Endodermal cell (in vitro differentiated cells): ENCODE measurements around the gene DLD. TPM values are rescaled to one million over a fixed set of nuclear protein-coding genes. Genes with fewer than 3 reads are reported as not detected.
"Not testable (repeated sequence)": the region's sequence is repeated elsewhere in the genome, so short reads cannot be mapped to it uniquely, and the experiment has no call there.

Experiments used
- DNase-seq: peaks from one replicate; pipeline ENCODE4 v3.0.0-alpha.2; 2017
- H3K27ac ChIP-seq: 2 replicates; pipeline ENCODE4 v1.5.1; 2013; ENCODE audit warnings: mild to moderate bottlenecking, low read depth, low read length, moderate library complexity
- H3K27me3 ChIP-seq: 2 replicates; pipeline ENCODE4 v1.6.1; 2013; ENCODE audit warnings: mild to moderate bottlenecking, low read length, moderate library complexity; ENCODE audit not compliant: insufficient read depth, control insufficient read depth, poor library complexity, severe bottlenecking
- H3K36me3 ChIP-seq: 2 replicates; pipeline ENCODE4 v1.7.0; 2013; ENCODE audit warnings: mild to moderate bottlenecking, low read length, moderate library complexity; ENCODE audit not compliant: control insufficient read depth, insufficient read depth
- H3K4me1 ChIP-seq: one replicate; pipeline ENCODE4 v1.7.0; 2013; ENCODE audit warnings: low read length; ENCODE audit not compliant: control insufficient read depth, insufficient read depth
- H3K4me3 ChIP-seq: 2 replicates; pipeline ENCODE4 v1.5.1; 2013; ENCODE audit warnings: mild to moderate bottlenecking, low read length, moderate library complexity
- H3K9ac ChIP-seq: 2 replicates; pipeline ENCODE4 v1.6.1; 2013; ENCODE audit warnings: mild to moderate bottlenecking, low read length, moderate library complexity; ENCODE audit not compliant: poor library complexity, severe bottlenecking; ENCODE audit errors: extremely low read depth
- H3K9me3 ChIP-seq: 2 replicates; pipeline ENCODE4 v1.6.1; 2013; ENCODE audit warnings: mild to moderate bottlenecking, low read length, moderate library complexity; ENCODE audit not compliant: control insufficient read depth
- H3K27ac Mint-ChIP-seq: 2 replicates; pipeline ENCODE4 v1.8.0; 2020; ENCODE audit warnings: mixed read lengths
- H3K27me3 Mint-ChIP-seq: 2 replicates; pipeline ENCODE4 v1.8.0; 2021; ENCODE audit warnings: mild to moderate bottlenecking, mixed read lengths; ENCODE audit not compliant: insufficient read depth
- H3K36me3 Mint-ChIP-seq: 2 replicates; pipeline ENCODE4 v1.8.0; 2020; ENCODE audit warnings: low read depth, mixed read lengths
- H3K4me1 Mint-ChIP-seq: 2 replicates; pipeline ENCODE4 v1.8.0; 2020; ENCODE audit warnings: mixed read lengths
- H3K4me3 Mint-ChIP-seq: 2 replicates; pipeline ENCODE4 v1.8.0; 2020; ENCODE audit warnings: mild to moderate bottlenecking, moderate library complexity, mixed read lengths
- H3K9me3 Mint-ChIP-seq: 2 replicates; pipeline ENCODE4 v1.8.0; 2020; ENCODE audit warnings: mild to moderate bottlenecking, mixed read lengths
- CTCF ChIP-seq: fragments of 200-600 bp; sonication (generic); conservative IDR thresholded peaks from 2 replicates; pipeline ENCODE4 v1.5.0; 2021; ENCODE audit warnings: antibody characterized with exemption, mild to moderate bottlenecking
- WGBS, 2 experiments: methylation state at CpG; one replicate each; pipeline versions ENCODE4 v1.1.5 to v1.1.7; 2013; ENCODE audit warnings: missing lambda C conversion rate in 2 of 2, mixed read lengths in 1 of 2; ENCODE audit not compliant: insufficient coverage in 1 of 2, insufficient read length in 1 of 2; 5-methylcytosine and 5-hydroxymethylcytosine counted together
- total RNA-seq, 2 donors: library from RNA; stranded (reverse); fragmentation: NEBNext Ultra II Directional in 1 of 2; extraction: Animal tissue kit (Norgen Biotek cat#: 25700) in 1 of 2; gene quantifications; 2 replicates in 1 of 2; 3 replicates in 1 of 2; pipeline ENCODE4 v1.2.1, GENCODE V29; 2021

Gene DLD
- total RNA-seq, 2 donors from 2014 or later: 82.4 to 82.5 TPM

GRCh38 chr7:107882766-107883165 is 8.2 kb upstream of the DLD start:
- Mint-ChIP-seq H3K27me3 (peaks cover 11% of the 10 kb centered on the region), H3K27ac (no peak overlapping the region), H3K4me3 (no peak overlapping the region), H3K9me3 (no peaks in the 10 kb centered on the region), H3K36me3 (no peaks in the 10 kb centered on the region), H3K4me1 (no peaks in the 10 kb centered on the region)
- no peaks in the 10 kb centered on the region for H3K4me1 ChIP-seq
- H3K27me3 ChIP-seq: peaks cover 14% of the 10 kb centered on the region
- no peak overlapping the region for H3K4me3 ChIP-seq
- H3K9ac ChIP-seq: no peak overlapping the region
- no peak for DNase-seq
- no peak overlapping the region for H3K27ac ChIP-seq
- no peaks in the 10 kb centered on the region for H3K9me3 ChIP-seq
- no peaks in the 10 kb centered on the region for H3K36me3 ChIP-seq
- no peak for TF ChIP-seq CTCF
- 79 to 100% methylated on average over 1 to 2 of the region's 2 CpGs for WGBS, 2 experiments

- peaks cover 11% of the 10 kb centered on the region for H3K27me3 Mint-ChIP-seq
- H3K36me3 ChIP-seq: no peaks in the 10 kb centered on the region
- no peak for TF ChIP-seq CTCF
- WGBS, 2 experiments: 91 to 92% methylated on average over 4 to 6 of the region's 6 CpGs
- H3K4me1 ChIP-seq: no peaks in the 10 kb centered on the region
- no peak overlapping the region for H3K4me3 Mint-ChIP-seq
- peaks cover 14% of the 10 kb centered on the region for H3K27me3 ChIP-seq
- H3K27ac Mint-ChIP-seq: no peak overlapping the region
- H3K4me3 ChIP-seq: no peak overlapping the region
- H3K9me3 ChIP-seq: no peaks in the 10 kb centered on the region
- DNase-seq: no peak
- H3K27ac ChIP-seq: no peak overlapping the region
- no peak overlapping the region for H3K9ac ChIP-seq
- no peaks in the 10 kb centered on the region for H3K36me3 Mint-ChIP-seq
- H3K9me3 Mint-ChIP-seq: peaks cover 6% of the 10 kb centered on the region
- H3K4me1 Mint-ChIP-seq: no peaks in the 10 kb centered on the region
Observed at GRCh38 chr7:107884066-107884818, 6.7 kb upstream of the DLD start.

- DNase-seq, H3K27ac Mint-ChIP-seq, H3K36me3 ChIP-seq, H3K9me3 ChIP-seq, H3K36me3 Mint-ChIP-seq, H3K27ac ChIP-seq, H3K4me1 Mint-ChIP-seq, H3K9ac ChIP-seq, H3K4me3 Mint-ChIP-seq, H3K4me1 ChIP-seq, H3K9me3 Mint-ChIP-seq, H3K4me3 ChIP-seq: not testable (repeated sequence)
- peaks cover 11% of the 10 kb centered on the region for H3K27me3 Mint-ChIP-seq
- peaks cover 14% of the 10 kb centered on the region for H3K27me3 ChIP-seq
- 94 to 100% methylated on average over 3 to 22 of the region's 22 CpGs for WGBS, 2 experiments
Observed at GRCh38 chr7:107887827-107888226, 3.2 kb upstream of the DLD start.
